ENCODE data around the gene ADGRA1.
"Not testable (repeated sequence)": the region's sequence is repeated elsewhere in the genome, so short reads cannot be mapped to it uniquely, and the experiment has no call there.

The ADGRA1 gene

DNA sequence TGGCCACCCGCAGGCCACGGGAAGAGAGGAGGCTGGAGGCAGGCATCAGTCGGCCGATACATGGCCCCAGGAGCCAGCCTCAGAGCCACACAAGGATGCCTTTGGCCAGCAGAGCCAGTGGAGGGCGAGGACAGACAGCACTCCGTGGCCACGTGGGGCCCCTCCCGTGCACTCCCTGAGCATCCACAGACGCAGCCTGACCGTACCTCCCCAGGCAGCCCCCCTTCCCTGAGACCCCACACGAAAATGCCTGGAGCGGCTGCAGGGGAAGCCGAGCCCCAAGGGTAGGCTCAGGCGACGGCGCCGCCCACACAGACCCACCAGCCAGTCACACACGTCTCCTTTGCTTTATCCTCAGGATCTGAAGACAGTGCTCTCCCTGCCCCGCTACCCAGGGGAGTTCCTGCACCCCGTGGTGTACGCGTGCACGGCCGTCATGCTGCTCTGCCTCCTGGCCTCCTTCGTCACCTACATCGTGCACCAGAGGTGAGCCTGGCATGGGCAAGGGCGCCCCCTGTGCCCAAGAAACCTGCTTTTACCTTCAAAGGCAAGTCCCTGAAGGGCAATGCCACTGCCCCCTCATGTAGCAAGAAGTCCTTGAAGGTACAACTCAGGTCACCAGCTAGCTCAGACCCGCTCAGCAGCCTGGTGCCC, 9.0 kb downstream of the ADGRA1 start:
- DNase-seq = no peak

DNA sequence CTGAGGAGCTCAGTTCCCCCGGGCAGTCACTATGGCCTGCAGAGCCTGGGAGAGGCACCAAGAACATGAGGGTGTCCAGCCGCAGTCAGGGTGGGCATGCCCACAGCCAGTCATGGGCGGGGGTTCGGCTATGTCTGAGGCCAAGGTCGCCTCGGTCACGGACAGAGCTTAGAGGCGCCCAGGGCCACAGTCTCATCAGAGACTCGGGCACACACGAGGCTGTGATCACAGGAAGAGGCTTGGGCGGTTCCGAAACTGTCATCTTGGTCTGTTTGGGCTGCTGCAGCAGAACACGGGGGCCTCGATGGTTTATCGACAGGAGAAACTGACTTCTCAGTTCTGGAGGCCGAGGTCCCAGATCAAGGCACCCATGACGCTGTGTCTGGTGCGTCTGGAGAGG, 9.7 kb downstream of the ADGRA1 start:
- DNase-seq = no peak

DNA sequence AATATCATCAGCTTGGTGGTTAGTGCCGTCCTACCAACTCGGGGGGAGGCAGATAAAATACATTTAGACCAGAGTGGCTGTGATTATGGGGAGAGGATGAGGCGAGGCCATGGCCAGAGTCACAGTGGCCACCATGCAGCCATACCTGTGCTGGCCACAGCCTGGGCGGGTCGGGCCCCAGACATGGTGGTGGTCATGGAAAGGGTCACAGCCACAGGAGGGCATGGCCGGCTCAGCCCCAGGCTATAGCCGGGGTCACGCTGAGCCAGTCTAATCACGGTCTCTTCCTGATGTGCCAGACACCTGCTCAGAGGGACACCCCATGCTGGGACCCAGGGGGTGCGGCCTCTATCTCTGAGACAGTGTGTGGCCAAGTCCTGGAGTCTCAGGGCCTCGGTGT, 10.2 kb downstream of the ADGRA1 start:
- no peak for DNase-seq

DNA sequence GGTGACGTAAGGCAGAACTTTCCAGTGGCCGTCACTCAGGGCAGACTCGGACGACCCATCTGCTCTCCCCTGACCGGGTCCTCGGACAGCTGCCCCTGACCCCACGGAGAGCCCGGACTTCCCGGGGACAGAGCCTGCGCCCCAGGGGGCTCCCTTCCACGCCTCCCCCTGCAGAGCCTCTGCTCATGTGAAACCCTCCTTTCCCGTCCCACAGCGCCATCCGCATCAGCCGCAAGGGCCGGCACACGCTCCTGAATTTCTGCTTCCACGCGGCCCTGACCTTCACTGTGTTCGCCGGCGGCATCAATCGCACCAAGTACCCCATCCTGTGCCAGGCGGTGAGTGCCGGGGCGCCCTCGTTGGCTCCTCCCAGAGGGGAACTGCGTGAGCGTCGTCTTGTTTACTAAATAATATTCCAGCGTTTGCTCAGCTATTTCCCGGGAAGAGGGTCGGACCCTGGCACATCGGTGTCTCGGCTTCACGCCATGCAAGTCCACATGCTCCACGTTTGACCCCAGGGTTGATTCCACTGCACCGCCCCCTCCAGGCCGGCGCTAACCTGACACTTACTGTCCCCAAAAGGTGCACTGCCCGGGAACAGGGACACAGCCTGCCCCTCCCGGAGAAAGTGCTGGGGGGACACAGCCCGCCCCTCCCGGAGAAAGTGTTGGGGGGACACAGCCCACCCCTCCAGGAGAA, 10.9 kb downstream of the ADGRA1 start:
- no peak for DNase-seq

DNA sequence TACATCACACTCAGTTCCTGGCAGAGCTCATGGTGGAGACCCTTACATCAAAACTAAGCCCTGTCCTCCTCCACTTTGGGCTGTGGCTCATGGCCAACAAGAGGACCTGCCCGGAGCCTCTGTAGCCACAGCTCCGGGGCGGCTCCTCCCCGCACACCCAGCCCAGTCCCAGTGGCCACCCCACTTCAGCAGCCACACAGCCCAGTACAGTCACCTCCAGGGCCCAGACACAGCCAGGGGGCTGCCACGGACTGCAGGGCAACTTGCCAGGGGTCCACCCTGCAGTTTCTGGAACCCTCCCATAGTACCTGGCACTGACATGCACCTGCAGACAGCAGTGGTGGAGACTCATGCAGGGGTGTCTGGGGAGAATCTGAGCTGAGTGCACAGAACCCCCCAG, 11.8 kb downstream of the ADGRA1 start:
- DNase-seq = no peak

DNA sequence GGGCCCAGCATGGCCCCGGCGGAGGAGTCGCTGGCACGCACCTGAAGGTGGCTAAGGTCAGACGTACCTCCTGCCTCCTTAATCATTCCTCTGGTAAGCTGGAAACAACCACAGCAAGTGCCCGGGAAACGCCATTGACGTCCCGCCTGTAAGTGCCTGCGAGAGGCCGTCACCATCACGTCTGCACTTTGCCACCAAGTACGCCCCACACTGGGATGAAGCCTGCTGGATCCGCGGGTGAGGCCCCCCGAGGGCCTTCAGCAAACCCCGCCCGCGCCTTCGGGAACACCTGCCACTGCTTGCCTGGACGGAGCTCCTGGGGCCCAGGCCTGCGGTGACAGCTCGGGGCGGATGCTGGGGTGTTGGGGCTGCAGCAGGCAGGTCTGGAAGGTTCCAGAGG, 12.5 kb downstream of the ADGRA1 start:
- DNase-seq = no peak

DNA sequence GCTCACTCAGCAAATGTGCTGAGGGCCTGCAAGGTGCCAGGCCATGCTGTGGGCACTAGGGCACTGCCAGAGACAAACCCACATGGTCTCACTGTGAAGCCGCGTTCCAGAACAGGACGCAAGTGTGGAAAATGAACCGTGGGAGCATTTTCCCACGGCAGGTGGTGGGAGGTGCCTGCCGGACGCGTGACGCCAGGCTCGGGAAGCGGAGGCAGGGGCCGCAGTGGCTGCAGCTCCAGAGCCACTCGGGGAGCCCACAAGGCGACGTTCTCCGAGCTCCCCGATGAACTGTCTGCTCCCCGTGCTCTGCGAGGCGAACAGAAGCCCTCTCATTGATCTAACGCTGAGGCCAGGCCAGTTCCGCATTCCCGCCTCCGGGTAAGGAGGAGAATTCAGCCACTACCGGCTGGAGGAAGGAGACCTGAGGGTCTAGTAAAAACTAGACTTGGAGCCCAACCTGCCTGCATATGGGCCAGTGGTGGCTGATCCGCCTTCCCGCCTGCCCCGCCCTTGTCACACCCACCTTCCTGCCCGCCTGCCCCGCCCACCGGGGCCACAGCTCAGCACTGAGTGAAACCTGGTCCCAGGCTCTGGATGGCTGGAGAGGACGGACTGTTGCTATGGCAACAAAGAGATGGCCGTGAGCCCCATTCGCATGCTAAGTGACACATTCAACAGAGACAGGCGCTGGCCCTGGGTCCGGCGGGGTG, 13.1 kb downstream of the ADGRA1 start:
- DNase-seq = no peak

DNA sequence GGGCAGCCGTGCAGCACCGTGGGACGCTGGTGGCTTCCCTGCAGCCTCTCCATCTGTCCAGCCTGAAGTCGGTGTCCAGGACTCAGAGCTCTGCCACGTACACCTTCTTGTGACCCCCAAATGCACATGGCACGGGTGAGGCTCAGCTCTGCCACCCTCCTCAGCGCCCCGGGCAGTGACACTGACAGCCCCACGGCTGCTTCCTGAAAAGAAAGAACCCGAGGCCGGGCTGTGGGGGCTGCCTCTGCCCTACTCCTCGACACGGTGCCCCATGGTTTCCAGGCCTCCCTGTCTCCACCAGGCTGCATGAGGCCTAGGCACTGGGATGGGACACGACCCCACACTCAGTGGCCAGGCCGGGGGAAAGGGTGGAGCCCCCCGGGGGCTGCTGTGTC, 13.7 kb downstream of the ADGRA1 start:
- DNase-seq = no peak

DNA sequence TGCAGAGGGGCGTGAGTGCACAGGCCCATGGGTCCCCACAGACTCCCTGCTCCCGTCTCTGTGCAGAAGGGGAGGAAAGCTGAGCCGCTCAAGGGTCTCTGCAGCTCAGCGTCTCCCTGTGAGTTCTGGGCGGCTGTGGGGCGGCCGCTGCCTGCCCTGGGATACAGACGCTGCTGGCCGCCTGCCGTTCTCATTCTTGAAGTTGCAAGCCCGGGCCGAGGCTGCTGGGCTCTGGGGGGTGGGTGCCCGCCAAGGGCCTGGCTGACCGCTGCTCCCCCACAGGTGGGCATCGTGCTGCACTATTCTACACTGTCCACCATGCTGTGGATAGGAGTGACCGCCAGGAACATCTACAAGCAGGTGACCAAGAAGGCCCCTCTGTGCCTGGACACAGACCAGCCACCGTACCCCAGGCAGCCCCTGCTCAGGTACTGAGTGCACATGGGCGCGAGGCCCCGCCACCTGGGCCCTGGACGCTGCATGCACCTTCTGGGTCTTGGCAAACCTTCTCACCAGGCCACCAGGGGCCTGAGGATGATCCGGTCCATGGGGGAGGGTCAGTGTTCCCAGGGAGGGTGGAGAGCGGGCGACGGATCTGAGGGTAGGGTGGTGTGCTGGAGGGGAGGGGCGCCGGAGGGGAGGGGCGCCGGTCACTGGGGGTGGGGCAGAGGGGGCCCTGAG, 14.8 kb downstream of the ADGRA1 start:
- DNase-seq = no peak

DNA sequence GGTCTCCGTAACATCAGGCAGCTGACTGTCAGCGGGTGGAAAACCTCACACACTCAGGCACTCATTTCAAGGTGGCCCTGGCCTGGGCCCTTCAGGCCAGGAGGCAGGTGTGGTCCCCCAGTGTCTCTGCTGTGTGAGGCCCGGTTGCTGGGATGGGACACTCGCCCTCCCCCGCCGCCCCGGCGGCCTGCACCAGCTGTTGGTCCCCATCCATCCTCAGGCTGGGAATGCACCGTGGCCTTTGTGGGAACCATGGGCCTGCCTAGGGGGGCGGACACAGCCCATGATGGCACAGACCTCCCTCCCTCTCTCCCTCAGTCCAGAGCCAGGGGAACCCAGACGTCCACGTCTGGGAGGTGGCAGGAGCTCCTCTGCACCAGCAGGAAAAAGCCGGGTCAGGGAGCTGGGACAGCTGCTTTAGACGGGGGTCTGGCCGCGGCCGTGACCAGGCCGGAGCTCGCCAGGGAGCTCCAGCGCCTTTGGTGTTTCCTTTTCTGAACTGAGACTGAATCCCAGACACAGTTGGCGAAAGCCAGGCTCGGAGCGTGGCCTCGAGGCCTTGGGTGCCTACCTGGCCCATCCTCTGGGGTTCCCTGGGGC, 15.7 kb downstream of the ADGRA1 start:
- no peak for DNase-seq

DNA sequence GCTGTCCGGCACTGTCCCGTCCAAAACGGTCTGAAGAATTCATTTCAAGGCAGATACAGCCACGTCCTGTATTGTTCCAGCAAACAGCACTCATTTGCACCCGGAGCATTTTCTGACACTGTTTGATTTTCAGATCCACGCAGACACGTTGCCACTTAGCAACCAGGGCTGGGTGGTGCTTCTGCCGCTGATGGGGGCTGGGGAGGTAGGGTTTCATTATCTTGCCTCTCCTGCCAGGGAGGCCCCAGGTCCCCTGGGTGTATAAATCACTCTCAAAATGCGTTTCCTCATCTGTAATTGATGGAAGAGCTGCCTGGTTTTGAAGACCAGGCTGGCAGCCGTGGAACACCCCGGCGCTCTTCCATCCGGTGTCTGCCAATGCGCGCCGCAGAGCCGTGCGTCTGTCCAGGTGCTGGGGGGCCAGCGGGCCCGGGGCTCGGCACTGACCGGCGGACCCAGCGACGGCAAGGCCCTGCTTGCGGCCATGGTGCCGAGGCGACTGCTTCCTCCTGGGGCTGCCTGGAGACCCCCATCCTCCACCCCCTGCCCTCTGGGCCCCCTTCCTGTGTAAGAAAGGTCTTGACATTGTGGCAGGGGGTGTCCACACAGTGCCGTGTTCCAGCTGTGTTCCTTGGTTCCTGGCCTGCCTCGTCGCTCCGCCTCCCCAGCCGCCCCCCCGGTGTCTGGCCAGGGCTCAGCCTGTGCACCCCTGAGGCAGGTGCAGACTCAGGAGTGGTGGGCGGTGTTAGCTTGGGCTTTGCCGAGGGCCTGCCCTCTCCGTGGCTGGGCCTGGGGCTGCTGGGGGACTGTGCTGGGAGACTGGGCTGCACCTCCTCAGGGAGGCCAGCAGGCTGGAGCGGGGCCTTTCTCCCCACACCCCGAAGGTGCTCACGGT, 16.6 kb downstream of the ADGRA1 start:
- DNase-seq = no peak

DNA sequence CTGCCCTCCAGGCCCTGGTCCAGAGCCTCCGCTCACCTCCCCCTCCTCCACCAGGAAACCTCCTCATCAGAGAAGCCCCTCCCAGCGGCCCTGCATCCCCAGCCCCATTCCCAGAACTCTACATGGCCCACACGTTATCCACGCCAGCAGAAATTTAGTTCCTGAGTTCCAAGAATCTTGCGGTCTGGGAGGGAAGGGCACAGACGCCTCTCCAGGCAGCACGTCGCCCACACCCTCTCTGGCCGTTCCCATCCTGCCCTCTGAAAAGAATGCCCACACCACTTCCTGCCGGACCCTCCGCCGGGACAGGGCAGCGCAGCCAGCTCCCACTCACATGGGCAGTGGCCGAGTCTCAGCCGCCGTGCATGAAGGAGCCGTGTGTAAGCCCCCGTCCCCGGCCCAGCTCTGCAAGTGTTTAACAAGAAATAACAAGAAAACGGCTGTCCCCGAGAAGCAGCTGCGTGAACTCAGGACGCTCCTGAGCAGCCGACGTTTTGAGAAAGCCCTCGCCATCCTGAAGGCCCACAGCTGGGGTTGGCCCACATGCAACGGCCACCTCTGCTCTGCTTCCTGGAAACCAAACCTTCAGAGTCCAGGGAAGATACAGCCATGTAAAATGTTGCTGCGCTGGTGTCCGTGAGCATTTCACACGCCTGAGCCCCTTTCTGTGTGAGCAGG, 17.4 kb downstream of the ADGRA1 start:
- DNase-seq = no peak

DNA sequence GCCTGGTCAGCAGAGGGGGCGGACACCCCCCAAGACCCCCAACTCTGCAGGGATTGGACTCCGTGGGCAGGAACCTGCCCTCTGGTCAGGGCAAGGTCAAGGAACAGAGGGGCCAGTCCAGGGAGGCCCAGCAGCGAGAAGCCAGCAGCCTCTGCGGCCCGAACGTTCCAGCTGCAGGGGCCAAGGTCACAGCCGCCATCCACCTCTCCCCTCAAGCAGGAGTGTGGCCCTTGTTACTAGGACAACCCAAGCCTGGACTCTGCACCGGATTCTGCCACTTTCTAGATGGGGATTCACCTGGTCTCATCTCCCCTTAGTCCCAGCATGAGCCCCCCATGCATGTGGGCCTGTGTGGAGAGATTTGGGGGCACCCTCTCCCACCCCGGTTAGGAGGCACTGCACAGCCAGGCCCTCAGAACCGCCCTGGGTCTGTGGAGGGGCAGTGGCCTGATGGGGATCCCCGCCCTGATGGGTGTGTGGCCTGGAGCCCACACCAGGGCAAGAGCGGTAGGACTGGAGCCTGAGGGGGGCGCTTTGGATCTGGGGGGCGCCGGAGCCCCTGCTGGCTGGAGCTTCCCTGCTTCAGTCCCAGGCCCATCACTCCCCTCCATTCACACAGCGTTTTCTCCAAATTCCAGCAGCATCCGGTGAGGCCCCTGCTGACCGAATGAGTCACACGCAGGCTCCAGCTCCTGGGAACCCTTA, 18.1 kb downstream of the ADGRA1 start:
- no peak for DNase-seq

DNA sequence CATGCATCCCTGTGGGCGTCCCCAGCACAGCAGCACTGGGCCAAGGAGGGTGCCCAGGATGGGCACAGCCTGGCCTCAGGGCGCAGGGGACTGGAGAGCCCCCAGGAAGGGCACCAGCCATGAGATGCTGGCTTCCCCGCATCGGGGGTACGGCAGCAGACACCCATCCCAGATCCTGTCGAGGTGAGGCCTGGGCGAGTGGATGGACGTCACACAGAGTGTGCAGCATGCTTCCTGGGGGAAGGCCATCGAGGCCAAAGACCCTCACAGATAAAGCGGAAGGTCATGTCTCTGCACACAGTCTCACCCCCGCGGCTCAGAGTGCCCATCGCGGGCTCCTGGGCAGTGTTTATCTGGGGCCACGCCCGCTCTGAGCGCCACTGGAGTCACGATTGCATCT, 18.8 kb downstream of the ADGRA1 start:
- DNase-seq = no peak

DNA sequence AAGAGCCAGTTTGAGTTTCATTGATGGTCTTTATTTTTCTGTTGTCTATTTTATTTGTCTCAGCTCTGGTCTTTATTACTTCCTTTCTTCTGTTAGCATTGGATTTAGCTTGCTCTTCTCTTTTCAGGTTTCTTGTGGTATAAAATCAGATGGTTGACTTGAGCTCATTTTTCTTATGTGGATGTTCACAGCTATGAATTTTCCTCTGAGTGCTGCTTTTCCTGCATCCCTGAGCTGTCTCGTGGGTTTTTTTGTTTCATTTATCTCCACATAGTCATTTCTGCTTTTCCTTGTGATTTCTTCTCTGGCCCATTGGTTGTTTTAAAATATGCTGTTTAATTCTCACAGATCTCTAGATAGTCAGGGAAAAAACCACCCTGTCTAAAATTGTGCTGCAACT, 19.7 kb downstream of the ADGRA1 start:
- DNase-seq = no peak

DNA sequence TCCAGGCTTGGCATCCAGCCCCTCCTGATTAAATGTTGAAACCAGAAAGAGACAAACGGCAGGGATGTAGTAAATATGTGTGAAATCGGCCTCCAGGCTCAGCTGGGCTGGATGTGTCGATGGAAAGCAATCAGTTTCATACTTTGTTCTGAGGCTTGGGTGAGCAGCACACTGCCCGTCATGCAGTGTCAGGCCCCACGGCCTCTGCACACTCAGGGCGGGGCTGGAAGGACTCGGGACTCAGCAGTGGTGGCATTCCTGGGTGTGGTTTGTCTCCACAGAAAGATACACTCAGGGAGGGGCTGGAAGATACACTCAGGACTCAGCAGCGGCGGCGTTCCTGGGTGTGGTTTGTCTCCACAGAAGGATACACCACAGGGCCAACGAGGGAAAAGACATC, 22.0 kb downstream of the ADGRA1 start:
- no peak for DNase-seq

DNA sequence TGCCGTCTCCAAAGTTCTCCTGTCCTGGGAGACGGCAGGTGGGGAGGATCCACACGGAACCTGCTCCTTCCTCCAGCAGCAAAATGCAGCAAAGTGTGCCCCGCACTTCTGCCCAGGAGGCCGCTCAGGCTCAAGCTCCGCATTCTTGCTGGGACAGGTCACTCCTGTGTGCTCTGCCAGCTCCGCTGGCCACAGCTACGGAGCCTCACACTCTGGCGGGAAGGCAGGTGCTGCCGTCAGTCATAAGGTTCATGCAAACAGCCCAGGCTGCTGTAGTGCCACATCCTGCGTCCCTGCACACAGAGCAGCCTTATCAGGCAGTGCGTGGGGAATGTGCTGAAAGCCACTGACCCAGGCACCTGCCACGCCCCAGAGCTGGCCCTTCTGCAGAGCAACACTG, 22.4 kb downstream of the ADGRA1 start:
- DNase-seq = no peak

DNA sequence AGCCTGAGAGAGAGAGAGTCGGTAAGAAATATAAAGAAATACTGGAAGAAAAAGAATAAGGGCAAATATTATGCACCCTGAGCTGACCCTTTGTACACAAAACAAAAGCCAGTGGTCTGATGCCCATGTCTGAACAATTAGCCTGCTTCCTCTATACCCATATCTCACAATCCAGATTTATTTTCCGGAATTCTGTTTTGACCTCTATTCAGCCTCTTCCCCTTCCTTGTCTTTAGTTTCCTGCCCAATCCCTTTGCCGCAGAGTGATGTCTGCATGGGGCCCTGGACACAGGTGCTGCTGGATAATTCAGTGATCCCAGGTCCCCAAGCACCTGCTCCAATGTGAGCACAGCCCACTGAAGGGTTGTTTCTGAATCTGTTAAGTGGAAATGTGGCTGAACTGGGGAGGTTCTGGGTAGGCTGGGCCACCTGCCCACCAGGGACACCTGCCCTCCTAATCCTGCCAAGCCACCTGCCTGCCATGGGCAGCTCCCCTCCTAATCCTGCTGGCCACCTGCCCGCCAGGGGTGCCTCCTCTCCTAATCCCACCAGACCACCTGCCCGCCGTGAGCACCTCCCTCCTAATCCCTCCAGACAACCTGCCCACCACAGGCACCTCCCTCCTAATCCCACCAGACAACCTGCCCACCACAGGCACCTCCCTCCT, 23.0 kb downstream of the ADGRA1 start:
- DNase-seq = no peak

DNA sequence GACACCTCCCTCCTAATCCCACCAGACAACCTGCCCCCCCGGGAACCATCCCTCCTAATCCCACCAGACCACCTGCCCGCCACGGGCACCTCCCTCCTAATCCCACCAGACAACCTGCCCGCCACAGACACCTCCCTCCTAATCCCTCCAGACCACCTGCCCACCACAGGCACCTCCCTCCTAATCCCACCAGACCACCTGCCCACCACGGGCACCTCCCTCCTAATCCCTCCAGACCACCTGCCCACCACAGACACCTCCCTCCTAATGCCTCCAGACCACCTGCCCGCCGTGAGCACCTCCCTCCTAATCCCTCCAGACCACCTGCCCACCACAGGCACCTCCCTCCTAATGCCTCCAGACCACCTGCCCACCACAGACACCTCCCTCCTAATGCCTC, 23.9 kb downstream of the ADGRA1 start:
- not testable (repeated sequence) for DNase-seq

DNA sequence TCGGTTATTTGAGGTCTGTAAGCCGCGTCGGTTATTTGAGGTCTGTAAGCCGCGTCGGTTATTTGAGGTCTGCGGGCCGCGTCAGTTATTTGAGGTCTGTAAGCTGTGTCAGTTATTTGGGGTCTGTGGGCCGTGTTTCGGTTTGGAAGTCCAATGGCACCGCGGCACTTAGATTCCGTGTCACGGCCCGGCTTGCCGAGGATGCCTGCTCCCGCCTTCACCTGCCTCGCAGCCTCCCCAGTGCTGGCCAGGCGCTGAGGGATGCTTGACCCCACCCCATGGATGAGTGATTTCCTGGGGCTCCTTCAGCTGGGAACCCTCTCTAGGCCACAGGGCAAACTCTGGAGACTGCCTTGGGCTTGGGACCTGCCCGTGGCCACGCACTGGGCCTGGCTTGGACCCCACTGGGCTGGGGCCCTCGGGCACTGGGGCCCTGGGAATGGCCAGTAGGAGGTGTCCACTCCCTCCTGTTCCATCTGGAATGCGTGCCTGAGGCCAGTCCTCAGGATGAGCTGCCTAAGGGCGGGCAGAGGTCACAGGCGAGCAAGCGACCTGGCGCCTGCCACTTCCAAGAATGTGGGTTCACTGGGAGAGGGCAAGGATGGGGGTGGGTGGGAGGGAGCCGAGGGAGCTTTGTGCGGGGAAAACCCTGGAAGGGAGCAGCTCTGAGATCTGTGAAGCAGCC, 25.6 kb downstream of the ADGRA1 start:
- DNase-seq = no peak

Measured in 8988T (cell line).